GM19467 (cell line): ENCODE data around the gene SH3PXD2A.
"Not testable (repeated sequence)": the region's sequence is repeated elsewhere in the genome, so short reads cannot be mapped to it uniquely, and the experiment has no call there.

Source experiments
- ATAC-seq: cut with Tn5 transposase; IDR thresholded peaks from one replicate; pipeline ENCODE4 v1.9.1; 2021; ENCODE audit warnings: mild to moderate bottlenecking, moderate library complexity; ENCODE audit not compliant: unreplicated experiment

SH3PXD2A gene

DNA sequence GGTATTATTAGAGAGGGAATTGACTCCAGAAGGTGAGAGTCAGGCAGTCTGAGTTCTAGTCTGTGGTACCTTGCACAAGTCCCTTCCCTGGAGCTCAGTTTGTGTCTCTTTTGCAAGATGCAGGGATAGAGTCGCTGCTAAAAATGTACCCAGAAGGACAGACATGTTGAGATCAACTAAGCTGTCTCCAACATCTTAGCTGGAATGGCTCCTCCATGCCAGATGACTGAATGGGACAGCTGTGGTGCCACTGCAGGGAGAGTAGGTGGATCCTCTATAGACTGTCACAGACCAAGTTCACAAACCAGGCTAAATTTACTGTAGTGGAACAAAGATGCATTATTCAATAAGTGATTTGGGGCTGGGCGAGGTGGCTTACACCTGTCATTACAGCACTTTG lies 241.8 kb downstream of the SH3PXD2A start:
- ATAC-seq = no peak

DNA sequence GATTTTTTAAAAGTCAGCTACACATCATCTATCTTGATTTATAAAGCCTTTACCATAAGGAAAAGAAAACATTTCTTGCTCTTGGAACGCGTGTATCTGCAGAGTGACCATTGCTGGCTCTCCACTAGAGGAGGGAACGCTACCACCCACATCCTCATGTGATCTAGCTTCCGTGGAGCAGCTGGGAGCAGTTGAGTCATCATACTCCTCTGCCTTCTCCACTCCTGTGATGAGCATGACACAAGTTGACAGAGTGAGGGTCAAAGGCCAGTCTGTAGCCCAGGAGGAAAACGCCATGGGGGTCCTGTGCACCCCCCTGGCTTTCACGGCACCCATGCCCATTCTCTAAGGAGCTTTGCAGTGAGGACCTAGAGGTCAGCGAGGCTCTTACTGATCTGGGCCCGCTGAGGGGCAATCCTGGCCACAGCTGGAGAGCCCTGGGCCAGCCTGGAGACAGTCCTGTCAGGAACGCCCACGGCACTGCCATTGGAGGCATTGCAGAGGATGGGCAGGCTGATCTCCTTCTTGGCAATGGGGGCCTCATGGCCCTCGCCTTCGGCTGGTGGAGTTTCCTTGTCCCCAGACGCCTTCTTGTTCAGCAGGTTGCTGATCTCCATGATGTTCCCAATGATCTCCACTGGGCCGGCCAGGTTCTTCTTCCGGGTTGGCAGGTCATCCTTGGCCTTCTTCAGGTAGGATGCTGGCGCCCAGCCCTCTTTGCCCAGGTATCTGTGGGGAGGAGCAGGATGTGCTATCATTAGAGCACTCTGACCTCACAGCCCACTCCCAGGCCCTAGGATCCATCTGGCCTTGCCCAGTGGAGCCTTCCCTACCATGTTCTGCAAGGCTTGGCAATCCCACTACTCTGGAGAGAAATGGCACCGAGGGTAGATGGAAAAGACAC lies 242.7 kb downstream of the SH3PXD2A start:
- ATAC-seq = no peak

DNA sequence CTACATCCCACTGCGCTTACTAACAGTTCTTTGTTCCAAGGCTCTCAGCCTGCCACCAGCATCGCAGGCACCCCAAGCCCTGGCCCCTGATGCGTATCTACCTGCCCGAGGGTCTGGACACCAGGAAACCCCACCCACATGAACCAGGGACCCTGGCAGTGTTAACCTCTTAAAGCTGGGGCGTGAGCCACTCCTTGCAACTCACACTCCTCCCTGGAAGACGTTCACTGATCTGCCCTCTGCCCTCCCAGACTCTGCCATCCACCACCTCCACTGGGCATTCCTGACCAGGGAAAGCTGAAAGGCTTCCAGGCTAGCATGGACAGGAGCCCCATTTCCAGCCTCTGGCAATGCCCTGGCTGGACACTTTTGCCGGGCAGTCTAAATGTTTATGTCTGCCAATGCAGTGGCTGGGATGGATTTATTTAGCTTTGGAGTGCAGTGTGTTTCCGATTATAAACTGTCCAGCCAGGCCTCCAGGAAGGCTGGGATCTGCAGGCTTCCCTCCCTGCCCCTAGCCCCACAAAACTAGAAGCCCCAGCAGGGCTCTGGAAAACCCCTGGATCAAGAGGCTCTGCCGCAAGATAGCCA lies 244.4 kb downstream of the SH3PXD2A start:
- no peak for ATAC-seq

DNA sequence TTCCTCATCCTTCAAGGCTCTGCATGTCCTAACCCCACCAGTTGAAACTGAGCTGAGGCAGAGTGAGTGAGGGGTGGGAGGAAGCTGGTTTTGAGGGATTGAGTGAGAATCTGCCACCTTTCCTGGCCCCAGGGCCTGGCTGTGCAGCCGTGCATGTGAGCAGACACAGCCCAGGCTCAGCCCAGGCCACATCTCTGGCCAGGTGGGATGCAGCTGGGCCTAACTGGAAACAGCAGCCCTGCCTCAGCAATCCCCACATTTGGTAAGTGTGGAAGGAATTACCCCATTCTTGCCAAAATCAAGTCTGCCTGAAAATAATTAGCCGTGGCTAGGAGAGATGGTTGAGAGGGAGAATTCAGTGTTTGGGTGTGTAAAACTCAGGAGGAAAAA lies 245.3 kb downstream of the SH3PXD2A start:
- no peak for ATAC-seq

DNA sequence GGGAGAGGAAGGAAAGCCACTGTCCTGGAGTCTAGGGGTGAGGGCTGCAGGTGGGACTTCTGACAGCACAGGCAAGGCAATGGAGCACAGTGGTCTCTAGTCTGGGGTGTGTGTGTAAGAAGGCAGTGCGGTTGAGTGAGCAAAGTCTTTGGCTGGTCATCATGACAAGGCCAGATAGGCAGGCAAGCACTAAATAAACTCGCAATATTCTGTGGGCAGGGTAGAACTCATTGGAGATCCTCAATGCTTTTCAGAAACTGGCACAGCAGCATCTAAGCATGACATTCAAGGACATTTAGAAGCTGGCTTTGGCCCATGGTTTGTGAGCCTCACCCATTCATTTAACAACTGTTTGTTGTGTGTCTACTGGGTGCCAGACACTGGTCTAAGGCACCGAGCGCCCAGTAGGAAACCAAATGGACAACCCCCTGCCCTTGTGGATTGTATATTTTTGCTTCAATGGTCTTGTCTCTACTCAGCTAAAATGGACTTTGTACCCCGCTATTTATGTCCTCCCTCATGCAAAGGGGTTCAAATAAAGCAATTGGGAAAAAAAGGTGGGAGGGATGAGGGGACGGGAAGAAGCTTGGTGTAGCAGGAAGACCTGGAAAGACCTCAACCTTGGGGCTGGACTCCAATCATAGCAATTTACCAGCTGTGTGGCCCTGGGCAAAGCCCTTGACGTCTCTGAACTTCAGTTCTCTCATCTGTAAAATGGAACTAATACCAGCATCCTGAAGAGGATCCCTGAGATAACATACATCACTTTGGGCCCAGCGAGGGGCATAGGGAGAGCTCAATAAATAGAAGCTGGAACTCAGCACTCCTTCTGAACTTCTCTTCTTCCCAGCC lies 245.9 kb downstream of the SH3PXD2A start:
- ATAC-seq = no peak

DNA sequence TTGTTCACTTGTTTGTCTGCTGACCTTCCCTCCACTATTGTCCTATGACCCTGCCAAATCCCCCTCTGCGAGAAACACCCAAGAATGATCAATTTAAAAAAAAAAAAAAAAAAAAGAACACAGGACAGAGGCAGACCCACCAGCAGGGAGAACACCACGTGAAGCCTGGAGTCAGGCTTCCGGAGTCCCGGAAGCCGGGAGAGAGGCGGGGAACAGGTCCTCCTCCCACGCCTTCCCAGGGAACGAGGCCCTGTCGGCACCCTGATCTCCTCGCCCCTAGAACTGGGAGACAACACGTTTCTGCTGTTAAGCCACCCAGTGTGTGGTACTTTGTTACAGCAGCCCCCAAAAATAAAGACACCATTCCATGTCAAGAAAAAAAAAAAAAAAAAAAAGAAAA lies 247.3 kb downstream of the SH3PXD2A start:
- ATAC-seq = not testable (repeated sequence)

DNA sequence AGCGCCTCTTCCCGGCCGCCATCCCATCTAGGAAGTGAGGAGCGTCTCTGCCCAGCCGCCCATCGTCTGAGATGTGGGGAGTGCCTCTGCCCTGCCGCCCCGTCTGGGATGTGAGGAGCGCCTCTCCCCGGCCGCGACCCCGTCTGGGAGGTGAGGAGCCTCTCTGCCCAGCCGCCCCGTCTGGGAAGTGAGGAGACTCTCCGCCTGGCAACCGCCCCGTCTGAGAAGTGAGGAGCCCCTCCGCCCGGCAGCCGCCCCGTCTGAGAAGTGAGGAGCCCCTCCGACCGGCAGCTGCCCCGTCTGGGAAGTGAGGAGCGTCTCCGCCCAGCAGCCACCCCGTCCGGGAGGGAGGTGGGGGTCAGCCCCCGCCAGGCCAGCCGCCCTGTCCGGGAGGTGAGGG lies 248.3 kb downstream of the SH3PXD2A start:
- not testable (repeated sequence) for ATAC-seq

DNA sequence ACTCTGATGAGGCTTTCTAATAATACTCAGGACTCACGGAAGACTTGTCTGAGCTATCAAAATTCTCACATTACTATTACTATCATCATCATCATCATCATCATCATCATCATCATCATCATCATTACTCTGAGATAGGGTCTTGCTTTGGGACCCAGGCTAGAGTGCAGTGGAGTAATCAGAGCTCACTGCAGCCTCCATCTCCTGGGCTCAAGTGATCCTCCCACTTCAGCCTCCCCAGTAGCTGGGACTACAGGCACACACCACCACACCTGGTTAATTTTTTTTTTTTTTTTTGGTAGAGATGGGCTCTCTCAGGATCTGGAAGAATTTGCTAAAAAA lies 249.3 kb downstream of the SH3PXD2A start:
- not testable (repeated sequence) for ATAC-seq

DNA sequence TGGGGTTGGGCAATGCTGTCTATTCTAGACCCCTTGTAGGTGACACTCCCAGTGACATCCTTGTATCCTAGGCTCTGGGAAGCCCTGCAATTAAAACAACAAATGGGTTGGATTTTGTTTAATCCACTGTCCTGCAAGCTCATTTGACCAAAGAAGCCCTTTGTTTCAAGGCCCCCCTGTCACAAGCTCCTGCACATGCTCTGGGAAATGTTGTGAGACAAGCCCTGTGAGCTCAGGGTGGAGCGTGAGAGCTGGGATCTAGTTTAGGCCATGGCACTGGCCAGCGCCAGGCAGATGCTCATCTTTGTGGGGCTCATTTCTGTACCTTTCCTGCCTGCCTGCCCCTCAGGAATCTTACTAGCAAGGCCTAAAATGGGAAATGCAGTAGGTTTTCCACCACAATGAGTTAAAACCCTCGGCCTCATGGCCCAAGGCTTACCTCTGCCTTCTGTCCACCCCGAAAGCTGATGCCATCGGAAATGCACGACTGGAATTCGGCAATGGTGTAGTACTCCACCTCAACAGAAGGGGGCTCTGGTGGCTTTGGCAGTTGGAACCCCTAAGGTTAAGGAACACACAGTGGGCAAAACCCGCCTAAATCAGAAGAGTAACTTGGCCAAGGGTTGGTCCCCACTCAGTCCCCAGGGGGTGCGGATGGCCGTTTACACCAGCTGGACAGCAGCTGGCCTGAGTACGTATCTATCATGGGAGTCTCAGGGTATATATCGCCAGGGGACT lies 249.8 kb downstream of the SH3PXD2A start:
- ATAC-seq = no peak

DNA sequence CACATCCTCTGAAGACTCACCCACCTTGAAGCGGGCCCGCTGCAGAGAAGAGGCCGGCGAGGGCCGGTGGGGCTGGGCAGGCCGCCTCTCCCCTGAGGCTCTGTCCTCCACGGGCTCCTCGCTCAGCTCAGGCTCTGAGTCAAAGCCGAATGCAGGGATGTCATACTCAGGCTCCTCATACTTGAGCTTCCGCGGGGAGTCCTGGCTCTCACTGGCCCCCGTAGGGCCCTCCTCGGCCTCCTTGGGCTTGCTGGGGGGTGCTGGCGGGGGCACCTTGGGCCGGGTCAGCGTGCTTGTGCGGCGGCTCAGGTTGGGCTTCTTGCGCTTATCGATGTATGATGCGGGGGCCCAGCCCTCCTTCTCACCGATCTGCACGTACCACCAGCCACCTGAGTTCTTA lies 252.0 kb downstream of the SH3PXD2A start:
- no peak for ATAC-seq

DNA sequence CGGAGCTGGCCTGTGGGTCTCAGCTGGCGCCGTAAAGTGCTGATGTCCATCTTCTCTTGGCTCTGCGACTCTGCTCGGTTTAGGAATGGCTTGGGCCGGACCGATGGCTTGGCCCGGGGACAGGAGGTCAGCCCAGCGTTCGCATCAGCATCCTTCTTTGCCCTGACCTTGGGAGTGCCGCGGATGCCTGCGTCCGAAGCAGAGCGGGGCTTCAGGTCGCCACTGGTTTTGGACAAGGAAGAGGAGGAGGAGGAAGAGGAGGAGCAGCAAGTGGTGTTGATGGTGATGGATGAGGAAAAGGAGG lies 252.6 kb downstream of the SH3PXD2A start:
- no peak for ATAC-seq

DNA sequence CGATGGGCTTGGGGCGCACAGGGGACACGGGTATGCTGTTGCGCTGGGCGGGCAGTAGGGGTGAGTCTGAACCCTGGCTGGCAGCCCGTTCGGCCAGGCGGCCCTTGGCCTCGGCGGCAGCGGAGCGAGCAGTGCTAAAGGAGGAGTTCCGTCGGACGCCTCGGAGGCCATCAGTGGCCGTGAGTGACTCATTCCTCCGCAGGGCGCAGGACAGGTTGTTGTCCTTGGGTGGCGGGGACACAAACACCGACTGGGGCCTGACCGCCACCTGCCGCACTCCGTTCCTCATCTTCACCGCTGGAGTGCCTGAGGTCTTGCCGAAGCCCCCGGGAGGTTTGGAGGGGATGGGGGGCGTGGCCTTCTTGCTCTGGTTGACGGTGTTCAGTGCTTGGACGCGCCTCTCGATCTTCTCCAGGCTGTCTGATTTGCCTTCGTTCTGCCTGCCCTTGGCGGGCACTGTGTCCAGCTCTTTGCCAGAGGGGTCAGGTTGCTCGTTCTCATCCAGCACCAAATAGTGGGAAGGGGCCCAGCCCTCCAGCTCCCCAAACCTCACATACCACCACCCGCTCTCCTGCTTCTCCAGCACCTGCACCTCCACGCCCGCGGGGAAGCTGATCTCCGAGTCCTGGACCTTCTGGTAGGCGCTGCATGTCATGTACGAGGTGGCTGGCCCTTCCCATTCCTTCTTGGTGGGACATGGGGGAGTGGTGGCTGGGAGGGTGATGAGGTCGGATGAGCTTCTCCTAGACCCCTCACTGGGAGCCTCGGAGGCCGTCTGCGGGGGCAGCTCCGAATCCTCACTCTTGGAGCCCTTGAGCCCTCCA lies 253.1 kb downstream of the SH3PXD2A start:
- no peak for ATAC-seq

DNA sequence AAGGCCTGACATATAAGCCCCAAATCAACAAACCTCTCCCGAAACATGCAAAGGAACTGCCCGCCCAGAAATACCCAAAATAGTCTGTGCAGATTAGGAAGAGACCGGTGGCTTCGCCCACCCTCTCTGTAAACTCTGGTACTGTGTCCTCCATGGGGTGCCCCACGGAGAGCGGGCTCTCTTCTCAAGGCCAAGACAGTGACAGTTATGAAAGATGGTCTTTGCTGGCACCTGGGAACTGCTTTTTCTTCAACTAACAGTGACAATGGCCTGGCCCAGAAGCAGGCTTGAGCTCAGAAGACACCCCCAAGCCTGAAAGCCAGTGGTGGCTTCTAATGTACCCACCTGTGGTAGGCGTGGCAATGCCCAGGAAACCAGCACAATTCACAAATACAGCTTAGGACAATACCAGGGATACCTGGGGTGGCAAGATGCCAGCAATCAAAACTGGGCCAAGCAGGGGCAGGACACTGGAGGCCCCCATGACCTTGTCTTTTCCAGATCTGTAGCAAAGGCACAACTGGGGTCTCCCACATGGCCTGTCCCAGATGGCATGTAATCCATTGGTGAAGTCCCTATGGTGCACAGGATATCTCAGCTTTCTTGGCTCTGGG lies 254.3 kb downstream of the SH3PXD2A start:
- ATAC-seq = no peak

DNA sequence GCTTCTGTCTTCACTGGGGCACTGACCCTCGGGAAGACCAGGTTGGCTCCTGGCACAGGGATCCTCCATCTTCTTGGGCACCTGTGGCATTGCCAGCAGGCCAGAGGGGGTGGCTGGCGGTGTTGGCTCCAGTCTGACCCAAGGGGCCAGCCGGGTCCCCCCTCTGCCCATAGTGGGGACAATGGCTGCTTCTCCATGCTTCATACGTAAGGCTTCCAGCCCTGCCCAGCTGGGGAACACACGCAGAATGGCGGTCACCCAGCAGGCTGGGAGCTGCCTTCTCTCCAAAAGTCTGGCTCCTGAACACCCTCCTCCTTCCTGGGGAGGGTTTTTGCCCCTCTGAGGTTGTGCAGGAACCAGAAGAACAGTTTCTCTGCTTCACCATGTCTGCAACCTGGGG lies 255.1 kb downstream of the SH3PXD2A start:
- ATAC-seq = no peak

DNA sequence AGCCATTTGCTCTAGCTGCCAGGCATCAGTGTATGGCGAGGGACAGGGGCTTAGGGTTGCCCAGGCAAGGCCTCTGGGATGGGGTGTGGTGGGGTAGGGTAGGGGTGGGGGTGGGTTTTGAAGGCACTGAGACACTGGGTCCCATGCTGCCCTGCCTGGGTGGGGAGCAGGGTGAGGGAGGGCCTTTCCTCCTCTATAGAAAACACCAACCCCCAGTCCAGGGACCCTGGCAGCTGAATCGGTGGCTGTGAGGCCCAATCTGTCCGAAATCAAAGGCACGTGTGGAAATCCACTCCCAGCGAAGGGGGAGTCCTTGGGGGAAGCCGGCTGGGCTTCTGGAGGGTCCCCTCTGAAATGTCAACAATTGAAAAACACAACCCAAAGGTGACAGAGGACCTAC lies 255.5 kb downstream of the SH3PXD2A start:
- no peak for ATAC-seq

DNA sequence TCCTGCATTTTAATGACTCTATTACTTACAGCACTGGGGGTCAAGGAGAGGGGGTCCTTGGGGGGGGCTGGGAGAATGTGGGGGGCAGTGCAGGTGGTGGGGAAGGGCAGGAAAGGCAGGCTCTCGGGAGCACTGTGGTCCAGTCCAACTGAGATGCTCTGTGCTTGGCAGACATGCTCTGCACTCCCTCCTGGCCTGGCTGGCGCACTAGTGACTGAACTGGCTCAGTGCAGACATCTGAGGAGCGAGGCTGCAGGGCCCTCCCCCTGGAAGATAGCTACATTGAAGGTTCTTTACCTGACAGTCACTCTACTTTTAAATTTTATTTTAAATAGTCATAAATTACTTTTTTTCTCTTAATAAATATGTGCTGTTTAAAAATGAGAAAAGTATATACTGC lies 256.2 kb downstream of the SH3PXD2A start:
- no peak for ATAC-seq

DNA sequence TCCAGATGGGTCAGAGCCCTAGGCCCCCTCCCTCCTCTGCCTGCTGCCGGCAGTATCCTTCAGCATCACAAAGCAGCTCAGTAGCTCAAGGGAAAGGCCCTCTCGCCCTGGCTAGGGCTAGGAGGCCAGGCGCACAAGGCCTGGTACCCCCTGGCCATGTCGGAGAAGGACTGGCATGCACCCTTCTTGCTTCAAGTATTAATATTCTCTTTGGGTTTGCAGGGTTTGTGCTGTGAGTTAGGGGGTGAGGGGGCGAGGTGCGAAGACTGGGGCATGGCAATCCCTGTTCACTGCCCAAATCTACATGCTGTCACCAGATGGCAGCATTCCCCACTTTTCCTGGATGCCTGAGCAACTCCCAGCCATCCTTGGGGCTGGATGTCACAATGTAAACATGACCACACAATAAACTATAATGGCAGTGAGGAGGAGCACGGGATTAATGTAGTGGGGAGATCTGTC lies 256.7 kb downstream of the SH3PXD2A start:
- no peak for ATAC-seq

DNA sequence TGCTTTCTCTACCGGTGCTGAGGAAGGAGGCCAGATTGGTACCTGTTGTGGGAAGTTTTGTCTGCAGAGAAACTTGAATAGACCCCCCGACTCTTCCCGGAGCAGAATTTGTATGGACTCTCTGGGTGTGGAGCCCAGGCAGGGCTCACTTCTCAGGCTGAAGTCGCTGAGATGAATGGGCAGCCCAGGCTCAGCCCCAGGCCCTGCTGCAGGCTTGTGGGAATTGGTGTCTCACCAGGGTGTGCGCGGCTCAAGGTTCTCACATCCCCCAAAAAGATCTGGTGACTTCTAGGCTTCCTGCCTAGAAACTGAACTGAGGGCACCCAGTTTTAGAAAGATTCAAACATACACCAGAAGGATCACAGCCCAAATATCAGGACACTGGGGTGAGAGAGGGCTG lies 258.4 kb downstream of the SH3PXD2A start:
- ATAC-seq = no peak

DNA sequence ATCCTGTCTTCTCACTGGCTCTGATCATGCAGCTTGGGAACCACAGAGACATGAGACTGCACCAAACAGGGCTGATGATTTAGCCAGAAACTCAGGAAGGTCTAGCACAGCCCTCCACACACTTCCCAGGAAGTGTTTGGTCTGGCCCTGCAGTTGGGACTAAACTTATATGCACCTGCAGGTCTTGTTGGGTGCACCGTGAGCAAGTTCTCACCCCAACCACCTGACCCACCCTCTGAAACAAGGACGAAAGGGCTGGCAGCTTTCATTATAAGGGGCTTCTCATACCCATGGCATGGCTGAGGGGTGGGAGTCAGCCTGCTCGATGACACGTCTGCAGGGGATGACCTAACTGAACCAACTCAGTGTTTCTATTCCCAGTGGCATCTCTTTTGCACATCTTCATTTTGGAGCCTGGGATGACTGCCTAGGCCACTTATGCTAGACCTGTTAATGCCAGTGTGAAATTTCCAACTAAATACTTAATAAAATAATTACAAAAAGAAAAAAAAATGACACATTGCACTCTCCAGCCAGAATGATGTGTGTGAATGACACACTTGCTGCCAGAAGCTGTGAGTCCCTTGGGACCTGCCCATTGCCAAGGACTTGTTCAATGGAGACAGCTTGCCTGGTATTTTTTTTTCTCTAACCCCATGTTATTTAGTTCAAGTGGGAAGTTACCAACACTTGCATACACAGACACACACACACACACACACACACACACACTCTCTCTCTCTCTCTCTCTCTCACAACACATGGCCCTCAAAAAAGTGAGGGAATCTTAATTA lies 259.2 kb downstream of the SH3PXD2A start:
- no peak for ATAC-seq
